UCSD-AML1 (cell line): ENCODE data around the gene TMEM258.

Experiments used
- DNase-seq: peaks from one replicate; lab custom pipeline; 2025; ENCODE audit not compliant: unreplicated experiment; lab: John Stamatoyannopoulos, UW

TMEM258 gene

GRCh38 chr11:61777234-61778090 is 14.9 kb downstream of the TMEM258 start:
- no peak for DNase-seq

- peak; percentile 76 for DNase-seq
Observed at GRCh38 chr11:61776561-61777075, 15.8 kb downstream of the TMEM258 start.

GRCh38 chr11:61775606-61776554 is 16.5 kb downstream of the TMEM258 start:
- peak; percentile 34 for DNase-seq

- no peak for DNase-seq
Observed at GRCh38 chr11:61775106-61775505, 17.3 kb downstream of the TMEM258 start.

GRCh38 chr11:61774411-61774810 is 18.0 kb downstream of the TMEM258 start:
- DNase-seq: no peak

- DNase-seq: no peak
Observed at GRCh38 chr11:61773809-61774208, 18.6 kb downstream of the TMEM258 start.

- DNase-seq: no peak
Observed at GRCh38 chr11:61773356-61773755, 19.0 kb downstream of the TMEM258 start.

GRCh38 chr11:61771985-61772455 is 20.4 kb downstream of the TMEM258 start:
- DNase-seq: peak; percentile 78

- DNase-seq: peak; percentile 48
Observed at GRCh38 chr11:61771195-61771894, 21.1 kb downstream of the TMEM258 start.

- DNase-seq: no peak
Observed at GRCh38 chr11:61769946-61770683, 22.3 kb downstream of the TMEM258 start.

GRCh38 chr11:61769169-61769920 is 23.1 kb downstream of the TMEM258 start:
- no peak for DNase-seq

GRCh38 chr11:61768376-61769076 is 23.9 kb downstream of the TMEM258 start:
- DNase-seq: no peak

- DNase-seq: no peak
Observed at GRCh38 chr11:61766353-61766841, 26.0 kb downstream of the TMEM258 start.

GRCh38 chr11:61765550-61766253 is 26.7 kb downstream of the TMEM258 start:
- no peak for DNase-seq

- no peak for DNase-seq
Observed at GRCh38 chr11:61764606-61765260, 27.7 kb downstream of the TMEM258 start.

GRCh38 chr11:61763930-61764605 is 28.3 kb downstream of the TMEM258 start:
- DNase-seq: no peak

- no peak for DNase-seq
Observed at GRCh38 chr11:61762798-61763197, 29.6 kb downstream of the TMEM258 start.
